Measurements from ENCODE around the gene BEAN1.

GRCh38 chr16:66517586-66518263 lies 90.6 kb downstream of the BEAN1 start:
- TF ChIP-seq SPI1 (IDR thresholded peaks at IDR 0.05; ENCODE audit: low read depth, low read length): no peak
- TF ChIP-seq POLR2AphosphoS5 (IDR thresholded peaks at IDR 0.05; ENCODE audit: low read depth, low read length): no peak
- TF ChIP-seq POLR2A (IDR thresholded peaks at IDR 0.05; ENCODE audit: low read depth, low read length): no peak
- no peak for TF ChIP-seq TAF1 (IDR thresholded peaks at IDR 0.05; ENCODE audit: low read depth, low read length)
- no peak for TF ChIP-seq PAX5 (IDR thresholded peaks at IDR 0.05; ENCODE audit: insufficient read depth, low read length, severe bottlenecking)

Data from GM12891 (cell line).